COLO829 (cell line): ENCODE results near the gene LRMDA.
"Not testable (repeated sequence)": the region's sequence is repeated elsewhere in the genome, so short reads cannot be mapped to it uniquely, and the experiment has no call there.

Experiments
- DNase-seq: peaks from one replicate; pipeline ENCODE4 v3.0.0; 2012; ENCODE audit warnings: low spot score

LRMDA gene

DNA sequence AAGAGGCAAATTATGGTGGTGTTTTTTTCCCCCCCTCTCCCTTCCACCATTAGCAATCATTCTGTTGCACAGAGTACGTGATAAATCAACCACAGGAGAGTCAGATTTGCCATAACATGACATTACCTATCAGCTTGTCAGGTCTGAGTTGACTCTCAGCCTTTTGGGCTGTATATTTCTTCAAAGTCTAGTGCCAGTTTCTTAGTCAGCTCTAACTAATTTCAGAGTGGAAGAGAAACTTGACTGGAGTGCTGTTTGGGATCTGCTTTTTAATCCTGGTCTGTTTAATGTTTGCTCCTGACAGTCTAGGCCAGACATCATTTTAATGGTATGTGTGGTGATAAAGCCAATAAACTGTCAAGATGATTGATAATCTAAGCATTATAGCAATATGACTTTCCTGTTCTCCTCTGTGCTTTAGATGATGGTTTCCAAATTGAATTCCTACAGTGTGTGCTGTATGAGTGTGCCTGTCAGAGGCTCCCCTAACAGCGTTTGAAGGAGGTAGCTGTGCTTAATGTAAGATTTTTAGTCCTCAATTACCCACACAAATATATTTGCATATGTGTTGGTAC lies 76.9 kb downstream of the LRMDA start:
- no peak for DNase-seq

DNA sequence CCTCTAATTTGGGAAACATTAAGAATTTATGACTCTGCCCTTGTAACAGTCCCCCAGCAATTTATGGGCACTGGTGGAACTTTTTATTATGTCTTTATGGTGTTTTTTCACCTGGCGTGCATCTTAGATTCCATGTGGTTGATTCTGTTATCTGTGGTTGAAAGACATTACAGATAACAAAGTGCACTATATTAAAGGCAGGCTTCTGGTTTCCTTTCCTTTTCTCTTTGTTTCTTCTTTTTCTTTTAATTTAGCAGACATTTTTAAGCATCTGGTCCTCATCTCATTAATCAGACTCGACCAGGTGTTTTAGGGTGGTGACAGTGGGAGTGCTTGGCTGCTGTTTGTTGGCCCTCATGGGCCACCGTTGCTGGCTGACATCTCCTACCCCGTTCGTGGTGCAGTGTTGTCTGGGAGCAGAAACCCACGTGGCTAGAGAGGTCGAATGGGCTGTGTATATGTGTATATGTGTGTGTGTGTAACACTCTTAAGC lies 77.4 kb downstream of the LRMDA start:
- no peak for DNase-seq

DNA sequence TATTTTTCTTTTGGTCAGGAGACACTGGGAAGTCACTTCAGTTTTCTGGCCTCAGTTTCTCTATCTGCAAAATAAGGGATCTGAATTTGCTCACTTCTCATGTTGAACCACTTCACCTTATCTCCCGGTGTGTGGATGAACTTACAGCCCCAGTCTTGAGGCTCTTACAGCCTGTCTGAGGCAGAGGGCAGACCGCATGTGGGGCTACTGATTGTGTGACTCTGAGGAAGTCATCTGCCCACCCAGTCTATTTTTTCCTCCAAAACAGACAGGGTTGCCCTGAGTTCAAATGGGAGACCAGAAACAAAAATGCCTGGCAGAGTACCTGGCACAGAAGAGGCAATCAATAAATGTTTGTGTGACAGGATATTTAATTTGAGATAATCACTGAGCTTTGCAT lies 78.3 kb downstream of the LRMDA start:
- DNase-seq = no peak

DNA sequence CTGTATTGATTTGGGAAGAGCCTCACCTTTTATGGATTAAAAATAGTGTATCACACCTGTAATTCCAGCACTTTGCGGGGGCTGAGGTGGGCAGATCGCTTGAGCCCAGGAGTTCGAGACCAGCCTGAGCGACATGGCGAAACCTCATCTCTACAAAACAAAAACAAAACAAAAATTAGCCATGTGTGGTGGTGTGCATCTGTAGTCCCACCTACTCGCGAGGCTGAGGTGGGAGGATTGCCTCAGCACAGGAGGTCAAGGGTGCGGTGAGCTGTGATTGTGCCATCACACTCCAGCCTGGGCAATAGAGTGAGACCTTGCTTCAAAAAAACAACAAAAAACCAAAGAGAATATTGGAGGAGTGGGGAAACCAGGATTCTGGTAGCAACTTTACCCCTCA lies 79.6 kb downstream of the LRMDA start:
- DNase-seq = no peak

DNA sequence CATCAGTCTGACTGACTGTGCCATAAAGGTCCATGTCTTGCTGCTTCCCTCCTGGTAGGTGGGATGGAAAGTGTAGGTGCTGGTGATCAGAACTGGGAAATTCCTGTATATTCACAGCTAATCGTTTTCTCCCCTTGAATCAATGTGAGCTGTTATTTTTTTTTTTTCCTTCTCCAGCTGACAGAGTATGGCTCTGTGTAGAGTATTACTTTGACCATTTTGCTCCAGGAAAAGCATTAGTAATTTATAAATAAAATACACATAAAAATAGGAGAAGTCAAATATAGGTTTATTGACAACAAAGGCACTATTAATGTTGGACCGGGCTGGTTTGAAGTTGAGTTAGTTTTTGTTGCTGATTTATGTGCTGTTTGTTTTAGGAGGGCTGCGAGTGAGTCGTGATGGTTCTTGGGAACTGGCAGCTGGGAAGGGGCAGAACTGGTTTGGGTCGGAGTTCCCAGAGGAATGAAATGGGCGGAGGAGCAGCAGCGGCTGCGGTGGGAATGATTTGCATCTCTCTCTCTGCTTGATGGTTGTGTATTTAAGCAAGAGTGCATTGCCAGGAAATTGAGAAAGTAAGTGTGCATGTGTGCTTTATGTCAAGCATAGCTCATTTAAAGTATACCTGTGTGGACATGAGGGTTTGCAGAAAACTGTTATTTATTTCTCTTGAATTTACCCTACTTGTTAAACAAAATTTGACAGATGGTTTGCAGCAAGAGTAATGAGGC lies 80.9 kb downstream of the LRMDA start:
- no peak for DNase-seq

DNA sequence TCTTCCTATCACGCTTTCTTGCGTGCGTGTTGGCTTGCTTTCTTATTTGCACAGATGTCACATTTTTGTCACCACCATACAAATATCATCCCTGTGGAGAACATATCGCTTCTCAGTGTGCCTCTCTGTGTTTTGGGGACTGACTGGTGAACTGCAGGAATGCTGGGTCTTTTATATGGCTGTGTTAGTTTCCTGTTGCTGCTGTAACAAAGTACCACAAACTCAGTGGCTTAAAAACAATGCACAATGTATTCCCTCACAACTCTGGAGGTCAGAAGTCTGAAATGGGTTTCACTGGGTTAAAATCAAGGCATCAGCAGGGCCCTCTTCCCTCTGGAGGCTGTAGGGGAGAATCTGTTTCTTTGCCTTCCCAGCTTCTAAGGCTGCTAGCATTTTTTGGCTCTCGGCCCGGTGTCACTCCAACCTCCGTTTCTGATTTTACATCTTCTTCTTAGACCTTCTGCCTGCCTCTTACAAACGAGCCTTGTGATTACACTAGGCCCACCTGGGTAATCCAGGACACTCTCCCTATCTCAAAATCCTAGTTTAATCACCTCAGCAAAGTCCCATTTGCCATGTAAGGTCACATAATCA lies 82.0 kb downstream of the LRMDA start:
- no peak for DNase-seq

DNA sequence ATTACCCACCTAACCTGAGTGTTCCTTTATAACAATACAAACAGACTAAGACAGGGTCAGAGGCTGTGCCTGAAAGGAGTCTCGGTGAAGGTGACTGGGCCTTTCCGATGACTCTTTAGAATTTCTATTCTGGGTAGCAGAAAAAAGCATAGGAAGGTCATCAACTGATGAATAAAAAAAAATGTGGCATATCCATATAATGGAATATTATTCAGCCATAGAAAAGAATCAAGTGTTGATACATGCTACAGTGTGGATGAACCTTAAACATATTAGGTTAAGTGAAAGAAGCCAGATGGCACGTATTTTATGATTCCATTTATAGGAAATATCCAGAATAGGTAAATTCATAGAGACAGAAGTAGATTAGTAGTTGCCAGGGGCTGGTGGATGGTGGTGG lies 83.4 kb downstream of the LRMDA start:
- no peak for DNase-seq

DNA sequence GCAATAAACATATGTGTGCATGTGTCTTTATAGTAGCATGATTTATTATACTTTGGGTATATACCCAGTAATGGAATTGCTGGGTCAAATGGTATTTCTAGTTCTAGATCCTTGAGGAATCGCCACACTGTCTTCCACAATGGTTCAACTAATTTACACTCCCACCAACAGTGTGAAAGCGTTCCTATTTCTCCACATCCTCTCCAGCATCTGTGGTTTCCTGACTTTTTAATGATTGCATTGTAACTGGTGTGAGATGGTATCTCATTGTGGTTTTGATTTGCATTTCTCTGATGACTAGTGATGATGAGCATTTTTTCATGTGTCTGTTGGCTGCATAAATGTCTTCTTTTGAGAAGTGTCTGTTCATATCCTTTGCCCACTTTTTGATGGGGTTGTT lies 84.7 kb downstream of the LRMDA start:
- DNase-seq = not testable (repeated sequence)

DNA sequence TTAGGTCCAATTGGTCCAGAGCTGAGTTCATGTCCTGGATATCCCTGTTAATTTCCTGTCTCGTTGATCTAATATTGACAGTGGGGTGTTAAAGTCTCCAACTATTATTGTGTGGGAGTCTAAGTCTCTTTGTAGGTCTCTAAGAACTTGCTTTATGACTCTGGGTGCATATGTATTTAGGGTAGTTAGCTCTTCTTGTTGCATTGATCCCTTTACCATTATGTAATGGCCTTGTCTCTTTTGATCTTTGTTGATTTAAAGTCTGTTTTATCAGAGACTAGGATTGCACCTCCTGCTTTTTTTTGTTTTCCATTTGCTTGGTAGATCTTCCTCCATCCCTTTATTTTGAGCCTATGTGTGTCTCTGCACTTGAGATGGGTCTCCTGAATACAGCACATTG lies 87.8 kb downstream of the LRMDA start:
- not testable (repeated sequence) for DNase-seq

DNA sequence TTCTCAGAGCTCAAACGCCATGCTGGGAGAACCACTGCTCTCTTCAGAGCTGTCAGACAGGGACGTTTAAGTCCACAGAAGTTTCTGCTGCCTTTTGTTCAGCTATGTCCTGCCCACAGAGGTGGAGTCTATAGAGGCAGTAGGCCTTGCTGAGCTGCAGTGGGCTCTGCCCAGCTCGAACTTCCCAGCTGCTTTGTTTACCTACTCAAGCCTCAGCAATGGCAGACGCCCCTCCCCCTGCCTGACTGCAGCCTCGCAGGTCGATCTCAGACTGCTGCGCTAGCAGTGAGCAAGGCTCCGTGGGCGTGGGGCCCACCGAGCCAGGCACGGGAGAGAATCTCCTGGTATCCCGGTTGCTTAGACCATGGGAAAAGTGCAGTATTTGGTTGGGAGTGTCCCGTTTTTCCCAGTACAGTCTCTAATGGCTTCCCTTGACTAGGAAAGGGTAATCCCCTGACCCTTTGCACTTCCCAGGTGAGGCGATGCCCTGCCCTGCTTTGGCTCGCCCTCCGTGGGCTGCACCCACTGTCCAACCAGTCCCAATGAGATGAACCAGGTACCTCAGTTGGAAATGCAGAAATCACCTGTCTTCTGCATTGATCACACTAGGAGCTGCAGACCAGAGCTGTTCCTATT lies 89.9 kb downstream of the LRMDA start:
- not testable (repeated sequence) for DNase-seq

DNA sequence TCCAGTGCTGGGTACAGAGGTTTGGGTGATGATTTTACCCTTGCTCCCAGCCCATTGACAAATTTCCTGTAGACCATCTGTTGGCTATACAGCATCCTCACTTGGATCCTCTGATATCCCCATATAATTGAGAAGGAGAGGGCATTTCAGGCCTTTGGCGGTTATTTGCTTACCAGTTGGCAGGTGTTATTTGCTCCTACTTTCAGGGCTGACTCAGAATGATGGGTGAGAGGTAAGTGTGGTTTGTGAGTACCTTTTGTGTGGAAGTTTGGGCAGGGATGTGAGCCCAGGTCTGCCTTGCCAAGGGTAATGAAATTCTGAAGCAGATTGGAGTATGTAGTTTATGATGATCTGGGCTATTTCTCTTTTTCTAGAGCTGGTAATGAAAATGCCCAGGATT lies 93.6 kb downstream of the LRMDA start:
- no peak for DNase-seq

DNA sequence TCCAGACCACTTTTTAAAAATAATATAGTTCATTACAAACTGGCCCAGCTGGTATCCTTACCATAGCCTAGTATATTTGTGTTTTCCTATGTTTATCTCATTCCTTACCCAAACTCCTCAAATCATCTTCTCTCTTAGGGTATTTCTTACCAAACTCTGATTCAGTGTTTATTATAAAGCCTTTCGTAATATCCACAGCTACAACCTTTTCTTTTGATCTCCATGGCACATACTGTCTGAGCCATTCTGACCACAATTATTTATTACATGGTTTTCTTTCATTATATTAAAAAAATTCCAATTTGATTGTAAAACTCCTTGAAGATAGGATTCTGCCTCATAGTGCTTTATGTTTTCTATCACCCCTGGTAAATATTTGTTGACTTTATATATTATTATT lies 94.2 kb downstream of the LRMDA start:
- DNase-seq = no peak

DNA sequence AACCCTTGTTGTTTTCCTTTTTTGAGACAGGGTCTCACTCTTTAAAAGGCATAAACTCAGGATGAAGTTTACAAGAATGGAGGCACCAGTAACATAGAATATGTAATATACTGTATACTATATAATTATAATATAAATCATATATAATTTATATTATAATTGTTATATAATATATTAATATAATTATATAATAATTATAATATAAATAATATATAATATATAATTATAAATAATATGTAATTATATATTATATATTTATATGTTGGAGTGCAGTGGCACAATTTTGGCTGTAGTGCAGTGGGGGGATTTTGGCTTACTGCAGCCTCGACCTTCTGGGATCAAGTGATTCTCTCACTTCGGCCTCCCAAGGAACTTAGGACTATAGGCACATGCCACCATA lies 96.1 kb downstream of the LRMDA start:
- no peak for DNase-seq

DNA sequence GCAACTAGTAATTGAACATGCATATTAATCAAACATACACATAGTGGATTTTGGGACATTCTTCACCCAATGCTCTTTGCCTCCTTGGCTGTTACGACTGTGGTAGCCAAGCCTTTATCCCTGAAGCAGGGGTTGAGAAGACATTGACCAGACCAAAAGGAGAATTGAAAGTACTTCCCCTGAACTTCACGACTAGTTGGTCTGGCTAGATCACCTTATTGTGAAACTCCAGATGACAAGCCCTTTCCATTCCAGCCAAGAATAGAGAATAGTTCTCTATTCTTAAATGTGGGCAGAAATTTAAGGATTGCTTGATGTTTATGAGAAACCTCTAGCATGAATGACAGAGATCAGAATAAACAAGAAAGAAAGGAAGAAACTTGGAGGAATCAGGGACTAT lies 97.0 kb downstream of the LRMDA start:
- no peak for DNase-seq

DNA sequence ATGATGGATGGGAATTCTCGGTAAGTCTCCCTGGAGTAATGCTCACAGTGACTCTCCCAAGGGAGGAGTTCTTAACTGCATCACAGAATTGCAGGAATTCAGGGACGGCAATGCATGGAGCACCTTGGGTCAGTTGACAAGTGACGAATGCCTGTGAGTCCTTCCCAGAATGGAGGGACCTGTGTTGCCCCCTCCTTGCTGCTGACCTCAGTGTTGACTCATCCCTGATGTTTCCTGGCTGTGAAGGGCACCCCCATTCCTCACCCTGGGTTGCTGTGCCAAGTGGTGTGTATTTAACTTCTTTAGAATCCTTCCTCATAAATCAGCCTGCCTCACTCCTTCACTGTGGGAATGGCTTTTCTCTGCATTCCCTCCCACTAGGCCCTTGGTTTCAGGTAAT lies 98.9 kb downstream of the LRMDA start:
- no peak for DNase-seq

DNA sequence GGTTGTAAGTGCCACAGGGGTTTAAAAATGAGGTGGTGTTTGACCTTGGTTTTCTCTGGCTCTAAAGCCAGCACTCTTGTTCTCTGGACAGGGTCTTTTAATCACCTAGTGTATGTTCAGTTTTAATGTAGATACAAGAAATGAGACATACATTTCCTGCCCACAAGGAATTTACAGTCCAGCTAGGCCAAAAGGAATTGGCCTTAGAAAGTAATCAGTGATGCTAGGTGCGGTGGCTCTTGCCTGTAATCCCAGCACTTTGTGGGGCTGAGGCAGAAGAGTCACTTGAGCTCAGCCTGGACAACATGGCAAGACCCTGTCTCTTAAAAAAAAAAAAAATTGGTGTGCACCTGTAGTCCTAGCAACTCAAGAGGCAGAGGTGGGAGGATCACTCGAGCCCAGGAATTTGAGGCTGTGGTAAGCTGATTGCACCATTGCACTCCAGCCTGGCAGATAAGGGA lies 100.2 kb downstream of the LRMDA start:
- no peak for DNase-seq

DNA sequence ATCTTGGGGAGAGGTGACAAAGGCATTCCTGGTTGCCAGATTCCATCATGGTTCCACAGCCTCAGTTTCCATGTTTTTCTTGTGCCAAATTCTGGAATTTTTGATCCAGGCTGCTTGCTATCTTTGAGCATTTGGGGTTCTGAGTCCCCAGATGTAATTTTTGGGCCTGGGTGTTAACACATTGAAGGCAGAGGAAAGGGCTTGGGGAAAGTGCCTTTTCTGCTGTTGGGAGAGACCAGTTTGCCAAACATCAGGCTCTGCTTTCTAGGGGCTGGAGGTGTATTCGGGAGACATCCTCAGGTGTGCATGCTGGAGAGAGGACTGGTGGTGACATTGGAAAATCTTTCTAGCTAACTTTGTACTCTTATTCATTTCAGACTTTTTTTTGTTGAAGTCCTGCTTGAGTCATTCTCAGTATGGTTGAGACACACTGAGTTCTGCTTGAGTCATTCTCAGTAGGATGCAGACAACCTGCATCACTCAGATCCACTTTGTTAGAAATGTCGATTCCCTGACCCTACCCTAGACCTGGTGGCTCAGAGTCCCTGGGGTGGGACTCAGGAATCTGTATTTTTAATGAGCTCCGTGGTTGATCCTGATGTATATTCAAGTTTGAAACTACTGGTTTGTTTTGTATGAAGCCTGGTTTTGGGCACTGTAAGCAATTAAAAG lies 101.0 kb downstream of the LRMDA start:
- no peak for DNase-seq

DNA sequence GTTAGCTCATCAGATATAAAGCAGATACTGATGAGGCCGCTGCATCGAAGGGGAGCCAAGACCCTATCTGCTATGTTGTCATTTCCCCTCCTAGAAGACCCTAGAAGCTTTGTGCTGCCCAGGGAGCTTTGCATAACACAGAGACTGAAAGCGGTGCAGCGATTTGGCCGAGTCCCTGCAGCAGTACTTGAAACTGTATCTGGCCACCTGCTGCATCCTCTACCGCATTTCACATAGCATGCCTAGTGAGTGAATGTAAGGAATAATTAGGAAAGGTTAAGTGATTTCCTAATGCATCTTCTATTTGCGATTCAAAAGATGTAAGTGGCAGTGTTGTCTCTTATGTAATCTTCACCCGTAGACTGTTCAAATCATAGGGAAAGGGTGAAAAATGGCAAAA lies 106.7 kb downstream of the LRMDA start:
- no peak for DNase-seq

DNA sequence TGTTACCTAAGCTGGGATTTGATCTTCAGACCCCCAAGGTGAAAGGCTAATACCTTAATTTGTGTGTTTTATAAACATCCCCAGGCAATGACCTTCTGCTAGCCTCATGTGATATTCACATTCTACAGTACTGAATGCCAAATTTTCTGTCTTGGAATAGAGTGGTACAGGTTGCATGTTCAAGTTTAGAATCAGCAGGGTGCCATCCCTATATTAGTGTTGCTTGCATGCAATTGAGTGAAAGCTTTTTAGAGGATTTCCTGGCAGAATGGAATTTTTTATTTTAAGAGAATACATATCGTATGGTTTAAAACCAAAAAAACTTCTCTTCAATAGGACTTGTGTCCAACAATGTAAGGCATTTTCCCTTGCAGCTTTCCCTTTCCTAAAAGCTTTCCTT lies 107.3 kb downstream of the LRMDA start:
- no peak for DNase-seq

DNA sequence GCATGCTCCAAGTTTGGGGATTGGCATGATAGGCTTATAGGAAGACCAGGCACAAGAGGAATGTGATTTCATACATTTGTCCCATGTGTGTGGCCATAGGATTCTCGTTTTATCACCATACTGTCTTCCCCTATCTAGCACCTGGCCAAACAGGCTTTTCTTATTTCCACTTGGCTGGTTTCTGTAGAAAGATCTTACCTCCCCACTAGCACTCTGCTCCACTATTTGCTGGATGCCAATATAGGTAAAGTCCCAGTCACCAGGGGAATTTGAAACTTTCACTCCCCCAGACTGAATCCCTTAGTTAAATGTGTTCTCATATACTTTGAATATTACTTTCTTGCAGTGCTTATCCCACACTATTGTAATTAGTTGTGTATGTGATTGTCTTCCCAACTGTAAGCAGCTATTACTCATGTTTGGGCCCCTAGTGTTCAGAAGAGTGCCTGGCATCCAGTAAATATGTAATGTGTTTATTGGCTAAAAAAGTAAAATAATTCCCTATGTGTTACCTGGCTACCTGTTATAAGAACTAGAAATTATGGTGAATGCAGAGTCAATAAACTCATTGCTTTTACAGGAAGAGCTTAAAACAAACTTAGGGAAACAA lies 109.0 kb downstream of the LRMDA start:
- DNase-seq = no peak

DNA sequence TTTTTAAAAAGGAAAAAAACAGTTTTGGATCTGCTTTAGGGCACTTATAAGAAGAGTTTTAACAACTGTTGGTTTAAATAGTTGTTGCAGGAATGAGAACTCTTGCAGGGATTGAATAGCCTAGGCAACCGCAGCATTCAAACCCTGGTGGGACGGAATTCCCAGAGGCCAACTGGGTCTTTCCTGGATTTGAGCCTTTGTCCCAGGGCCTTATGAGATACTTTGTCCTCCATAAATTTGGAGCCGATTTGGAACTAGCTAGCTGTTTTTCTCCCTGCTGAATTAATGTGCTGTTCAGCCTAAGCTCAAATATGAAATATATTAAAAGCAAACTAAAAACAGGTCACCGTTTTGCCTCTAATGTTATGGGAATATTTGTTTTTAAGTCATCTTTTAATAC lies 109.6 kb downstream of the LRMDA start:
- DNase-seq = no peak

DNA sequence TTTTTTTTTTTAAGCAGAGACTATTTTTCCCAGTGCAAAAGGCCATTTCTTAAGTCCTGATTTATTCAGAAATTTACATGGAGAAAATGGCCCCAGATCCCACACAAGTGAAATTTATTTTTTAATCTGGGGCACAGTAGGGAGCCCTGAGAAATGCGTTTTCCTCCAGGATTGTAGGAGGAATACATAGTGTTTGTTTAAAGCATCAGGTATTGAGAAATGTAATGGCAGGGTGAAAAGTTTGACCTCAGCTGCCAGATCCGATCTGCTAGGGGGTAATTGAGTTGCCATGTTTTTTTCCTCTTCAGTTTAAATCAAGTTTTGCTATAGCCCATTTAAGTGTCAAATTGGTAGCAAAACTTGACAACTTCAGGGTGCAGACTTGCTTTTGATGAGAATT lies 110.0 kb downstream of the LRMDA start:
- DNase-seq = no peak
